Fibroblast of upper back skin (primary cell): ENCODE results near the gene RADIL.
"Not testable (repeated sequence)": the region's sequence is repeated elsewhere in the genome, so short reads cannot be mapped to it uniquely, and the experiment has no call there.

Source experiments
- DNase-seq: peaks from one replicate; pipeline ENCODE4 v3.0.0-alpha.2; 2013

The RADIL gene

DNA sequence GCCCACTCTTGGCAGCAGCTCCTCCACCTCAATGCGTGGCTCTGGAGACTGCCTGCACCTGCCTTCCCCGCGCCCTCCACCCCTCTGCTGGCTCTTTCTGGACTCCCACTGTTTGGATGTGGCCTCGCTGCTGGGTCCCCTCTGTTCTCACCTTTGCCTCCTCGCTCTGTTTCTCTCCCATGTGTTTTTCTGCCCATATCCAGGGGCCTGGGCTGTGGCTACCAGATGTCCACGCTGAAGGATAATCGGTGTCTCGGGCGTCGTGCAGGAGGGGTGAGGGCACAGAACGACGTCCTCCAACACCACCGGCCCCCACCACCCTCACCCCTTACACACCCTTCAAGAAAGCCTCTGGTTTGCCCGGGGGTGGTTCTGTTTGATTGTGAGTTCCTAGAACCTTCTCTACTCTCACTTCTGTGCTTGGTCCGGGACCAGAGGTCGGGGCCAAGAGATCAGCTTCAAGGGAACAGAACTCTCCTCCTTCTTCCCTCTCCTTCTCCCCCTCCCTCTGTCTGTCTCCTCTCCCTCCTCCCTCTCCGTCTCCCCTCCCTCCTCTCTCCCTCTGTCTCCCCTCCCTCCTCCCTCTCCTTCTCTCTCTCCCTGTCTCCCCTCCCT lies 76.4 kb downstream of the RADIL start:
- DNase-seq = no peak

DNA sequence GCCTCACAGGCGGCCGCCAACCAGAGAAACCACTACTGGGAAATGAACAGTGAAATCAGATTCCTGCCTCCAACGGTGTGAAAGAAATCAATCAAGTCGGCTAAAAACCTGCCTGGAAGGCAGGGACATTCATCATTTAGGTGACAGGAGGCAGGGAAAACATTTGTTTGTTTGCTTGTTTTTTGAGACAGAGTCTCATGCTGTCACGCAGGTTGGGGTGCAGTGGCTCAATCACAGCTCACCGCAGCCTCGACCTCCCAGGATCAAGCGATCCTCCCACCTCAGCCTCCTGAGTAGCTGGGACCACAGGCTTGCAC lies 77.6 kb downstream of the RADIL start:
- DNase-seq = no peak

DNA sequence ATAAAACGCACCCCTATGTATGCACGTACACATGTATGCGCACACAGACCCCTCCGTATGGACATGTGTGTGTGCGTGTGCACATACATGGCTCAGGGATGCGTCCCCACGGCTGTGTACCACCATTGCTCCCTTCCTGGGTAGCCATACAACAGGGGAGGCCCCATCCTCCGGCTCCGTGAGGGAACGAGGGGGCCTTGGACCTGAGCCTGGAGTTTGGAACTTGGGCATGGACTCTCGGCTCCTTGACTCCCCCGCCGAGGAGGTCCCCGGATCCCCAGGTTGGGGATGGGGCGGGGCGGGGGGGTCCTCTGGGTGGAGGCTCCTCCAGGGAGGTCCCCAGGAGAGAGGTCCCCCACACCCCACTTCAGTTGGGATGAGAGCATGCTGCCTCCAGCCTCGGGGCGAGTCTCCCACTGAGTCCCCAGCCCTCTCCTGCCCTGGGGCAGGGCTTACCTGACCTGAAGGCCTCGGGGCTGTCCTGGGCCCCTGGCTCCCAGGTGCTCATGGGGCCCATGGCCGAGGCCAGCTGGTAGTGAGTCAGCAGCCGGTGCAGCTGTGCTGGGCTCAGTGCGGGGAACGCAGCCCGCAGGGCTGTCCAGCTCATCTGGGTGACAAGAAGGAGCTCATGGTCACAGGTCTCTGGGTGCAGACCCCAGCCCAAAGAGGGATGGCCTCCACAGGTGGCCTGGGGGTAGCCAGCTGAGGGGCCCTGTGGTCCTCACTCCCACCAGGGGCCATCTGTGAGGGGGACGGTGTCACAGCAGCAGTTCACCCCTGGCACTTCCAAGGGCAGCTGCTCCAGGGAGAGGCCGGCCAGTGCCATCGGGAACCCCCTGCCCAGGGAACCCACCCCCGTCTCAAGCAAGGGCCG lies 78.2 kb downstream of the RADIL start:
- DNase-seq = no peak

DNA sequence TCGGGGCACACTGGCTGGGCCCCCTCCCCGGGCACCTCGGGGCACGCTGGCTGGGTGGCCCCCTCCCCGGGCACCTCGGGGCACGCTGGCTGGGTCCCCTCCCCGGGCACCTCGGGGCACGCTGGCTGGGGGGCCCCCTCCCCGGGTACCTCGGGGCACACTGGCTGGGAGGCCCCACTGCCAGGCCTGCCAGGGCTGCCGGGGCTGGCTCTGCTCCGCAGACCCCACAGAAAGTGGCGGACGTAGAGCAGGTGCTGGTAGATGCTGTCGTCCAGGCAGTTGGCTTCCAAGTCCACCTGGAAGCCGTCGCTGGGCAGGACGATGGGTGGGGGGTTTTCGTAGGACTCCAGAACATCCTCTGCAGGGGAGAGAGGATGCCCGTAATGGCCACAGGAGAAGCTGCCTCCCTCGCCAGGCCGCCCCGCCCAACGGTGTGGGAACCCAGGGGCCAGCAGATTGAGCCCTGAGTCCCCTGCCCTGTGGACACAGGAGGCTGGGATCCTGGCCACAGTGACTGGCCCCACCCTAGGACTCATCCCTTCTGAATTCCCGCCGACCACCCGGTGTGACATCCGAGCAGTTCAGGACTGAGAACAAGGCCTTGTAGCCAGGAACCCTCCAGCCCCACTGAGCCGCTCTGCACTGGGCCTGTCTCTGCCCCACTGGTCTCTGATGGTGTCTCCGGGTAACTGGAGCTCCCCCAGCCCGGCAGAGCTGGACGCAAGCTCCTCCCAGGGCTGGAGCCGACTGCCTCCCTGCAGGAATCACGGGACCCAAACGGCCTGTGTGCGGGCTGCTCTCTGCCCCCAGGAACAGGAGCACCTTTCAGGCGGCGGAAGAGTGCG lies 79.9 kb downstream of the RADIL start:
- no peak for DNase-seq

DNA sequence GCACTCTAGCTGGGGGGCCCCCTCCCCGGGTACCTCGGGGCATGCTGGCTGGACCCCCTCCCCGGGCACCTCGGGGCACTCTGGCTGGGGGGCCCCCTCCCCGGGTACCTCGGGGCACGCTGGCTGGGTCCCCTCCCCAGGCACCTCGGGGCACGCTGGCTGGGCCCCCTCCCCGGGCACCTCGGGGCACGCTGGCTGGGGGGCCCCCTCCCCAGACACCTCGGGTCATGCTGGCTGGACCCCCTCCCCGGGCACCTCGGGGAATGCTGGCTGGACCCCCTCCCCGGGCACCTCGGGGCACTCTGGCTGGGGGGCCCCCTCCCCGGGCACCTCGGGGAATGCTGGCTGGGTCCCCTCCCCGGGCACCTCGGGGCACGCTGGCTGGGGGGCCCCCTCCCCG lies 80.9 kb downstream of the RADIL start:
- not testable (repeated sequence) for DNase-seq

DNA sequence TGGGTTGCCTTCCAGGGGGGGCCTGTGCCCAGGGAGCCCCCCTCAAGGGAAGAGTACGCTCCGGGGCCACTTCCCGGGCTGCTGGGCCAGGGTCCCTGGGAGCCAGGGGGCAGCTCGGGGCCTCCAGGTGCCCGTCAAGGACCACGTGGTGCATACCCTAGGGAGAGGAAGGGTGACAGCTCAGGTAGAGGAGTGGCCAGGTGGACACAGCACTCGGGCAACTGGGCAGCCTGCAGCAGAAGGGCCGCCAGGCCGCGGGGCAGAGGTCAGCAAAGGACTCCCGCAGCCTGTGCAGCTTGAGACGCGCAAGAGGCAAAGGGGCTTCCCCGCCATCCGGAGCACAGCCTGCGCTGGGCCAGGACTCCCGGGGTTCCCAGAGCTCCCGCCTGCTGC lies 81.7 kb downstream of the RADIL start:
- DNase-seq = no peak

DNA sequence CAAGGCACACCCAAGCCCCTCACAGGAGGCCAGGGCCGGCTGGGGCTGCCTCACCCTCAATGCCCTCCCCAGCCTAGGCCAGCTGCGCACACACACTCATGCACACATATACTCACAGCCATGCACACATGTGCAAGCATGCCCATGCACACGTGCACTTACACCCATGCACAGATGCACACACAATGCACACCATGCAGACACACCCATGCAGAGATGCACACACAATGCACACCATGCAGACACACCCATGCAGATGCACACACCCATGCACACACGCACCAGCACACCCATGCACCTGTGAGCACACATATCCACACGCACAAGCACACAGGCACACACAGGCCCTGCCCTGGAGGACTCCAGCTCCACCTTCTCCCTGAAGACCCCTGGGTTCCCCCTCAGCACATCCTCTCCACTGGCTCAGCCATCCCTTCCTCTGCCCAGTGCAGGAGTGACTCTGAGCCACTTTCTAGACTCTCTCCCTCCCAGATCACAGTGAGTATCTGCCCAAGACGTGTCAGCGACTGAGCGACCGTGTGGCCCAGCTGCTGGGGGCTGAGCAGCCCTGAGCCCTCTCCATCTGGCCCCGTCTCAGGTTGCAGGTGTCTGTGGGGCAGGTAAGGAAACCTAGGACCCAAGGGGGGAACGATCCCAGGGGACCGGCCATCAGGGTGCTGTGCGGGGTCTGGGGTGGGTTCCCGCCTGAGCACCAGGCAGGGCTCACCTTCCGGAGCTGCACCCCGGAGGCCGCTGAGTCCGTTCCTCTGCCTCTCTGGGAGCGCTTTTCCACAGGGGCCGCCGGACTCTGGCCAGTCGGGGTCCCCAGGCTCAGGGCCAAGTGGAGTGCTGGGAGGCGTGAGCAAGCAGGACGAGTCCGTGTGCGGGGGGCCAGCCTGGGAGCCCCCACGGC lies 82.3 kb downstream of the RADIL start:
- no peak for DNase-seq

DNA sequence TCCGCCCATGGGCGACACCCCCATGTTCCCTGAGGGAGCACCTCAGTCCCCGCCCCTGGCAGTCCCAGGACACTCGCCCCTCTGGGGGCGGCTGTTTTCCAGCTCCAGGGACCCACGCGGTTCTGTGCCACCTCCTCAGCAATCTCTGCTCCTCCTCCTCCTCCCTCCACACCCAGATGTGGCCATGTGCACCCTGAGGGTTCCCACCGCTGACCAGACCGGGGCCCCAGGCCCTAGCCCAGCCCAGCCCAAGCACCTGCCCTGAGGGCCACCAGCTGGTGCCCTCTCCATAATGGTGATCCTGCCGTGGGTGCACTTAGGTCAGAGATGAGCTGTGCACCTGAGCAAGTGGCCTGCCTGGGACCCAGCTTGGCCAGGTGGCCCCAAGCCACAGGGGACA lies 83.0 kb downstream of the RADIL start:
- no peak for DNase-seq

DNA sequence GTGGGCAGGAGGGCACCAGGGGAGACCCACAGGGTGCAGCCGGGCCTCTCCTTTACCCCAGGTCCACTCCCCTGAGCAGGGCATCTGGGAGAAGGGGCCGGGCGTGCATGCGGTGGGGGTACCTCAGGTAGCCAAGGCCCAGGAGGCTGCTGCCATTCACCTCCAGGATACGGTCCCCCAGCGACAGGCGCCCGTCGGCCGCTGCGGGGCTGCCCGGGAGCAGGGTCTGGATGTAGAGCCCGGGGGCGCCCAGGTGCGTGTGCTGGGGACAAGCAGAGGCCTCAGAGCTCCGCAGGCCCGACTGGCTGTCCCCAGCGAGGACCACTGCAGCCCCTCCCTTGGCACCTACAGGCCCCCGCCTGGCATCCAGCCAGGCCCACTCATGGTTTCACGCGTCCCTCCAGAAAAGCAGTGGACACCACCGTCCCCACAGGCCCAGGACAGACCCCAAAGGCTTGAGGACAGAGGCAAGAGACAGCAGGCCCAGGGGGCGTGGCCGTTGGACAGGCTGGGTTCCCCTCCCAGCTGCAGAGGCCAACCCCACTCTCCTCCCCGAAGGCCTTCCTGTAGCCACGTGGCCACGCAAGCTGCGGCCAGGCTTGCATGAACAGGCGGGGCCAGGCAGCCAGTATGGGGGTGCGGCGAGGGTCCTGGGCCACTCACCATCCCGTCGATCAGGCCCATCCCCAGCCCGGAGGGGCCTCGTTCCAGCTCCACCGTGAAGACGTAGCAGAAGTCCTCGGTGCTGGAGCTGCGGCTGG lies 83.8 kb downstream of the RADIL start:
- no peak for DNase-seq

DNA sequence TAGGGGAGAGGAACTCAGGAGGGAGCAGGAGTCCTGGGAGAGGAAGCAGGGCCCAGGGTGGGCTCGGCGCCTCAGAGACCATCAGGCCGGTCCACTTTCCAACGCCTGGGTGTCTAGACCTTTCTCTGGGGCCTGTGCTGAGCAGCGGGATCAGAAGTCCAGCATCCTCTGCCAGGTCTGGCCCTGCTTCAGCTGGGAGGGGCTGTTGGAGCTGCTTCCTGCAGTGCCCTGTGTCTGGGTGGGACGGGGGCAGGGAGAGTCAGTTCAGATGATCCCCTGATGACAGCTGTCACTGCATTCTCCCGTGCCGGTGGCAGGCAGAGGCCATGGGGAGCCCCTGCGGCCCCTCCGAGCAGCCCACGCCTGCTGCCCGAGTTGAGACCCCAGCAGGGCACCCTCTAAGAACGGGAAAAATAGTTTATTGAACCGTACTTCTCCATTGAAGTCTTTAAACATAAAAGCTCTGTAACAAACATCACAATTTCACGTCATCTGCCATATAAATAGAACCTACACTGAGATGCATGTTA lies 84.7 kb downstream of the RADIL start:
- no peak for DNase-seq

DNA sequence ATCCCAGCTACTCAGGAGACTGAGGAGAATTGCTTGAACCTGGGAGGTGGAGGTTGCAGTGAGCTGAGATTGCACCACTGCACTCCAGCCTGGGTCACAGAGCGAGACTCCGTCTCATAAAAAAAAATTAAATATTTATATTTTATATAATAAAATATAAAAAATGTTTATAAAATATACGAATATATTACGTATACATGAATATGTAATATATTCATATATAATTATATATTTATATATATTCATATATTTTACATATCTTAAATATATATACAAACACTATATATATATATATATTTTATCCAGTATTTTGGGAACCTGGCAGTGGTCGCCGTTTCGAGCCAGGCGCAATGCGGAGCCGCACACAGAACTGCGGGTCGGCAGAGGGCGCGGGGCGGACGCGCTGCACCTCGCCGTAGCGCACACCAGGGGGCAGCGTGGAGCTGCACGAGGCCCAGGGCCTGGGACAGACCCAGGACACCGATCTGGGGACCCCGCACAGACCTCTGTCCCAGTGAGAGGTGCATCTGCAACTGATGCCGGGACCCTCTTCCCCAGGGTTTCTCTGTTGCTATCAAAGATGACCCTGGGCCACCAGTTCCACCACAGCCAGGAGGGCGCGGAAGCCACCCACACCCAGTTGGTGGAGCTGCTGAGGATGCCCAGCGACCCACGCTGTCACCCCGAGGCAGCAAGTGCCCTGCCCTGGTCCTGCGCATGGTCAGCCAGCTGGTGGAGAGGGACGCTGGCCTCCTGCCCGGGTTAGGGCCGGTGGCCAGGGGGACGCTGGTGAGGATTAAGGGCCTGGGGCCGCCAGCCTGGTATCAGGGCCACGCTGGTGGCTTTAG lies 85.4 kb downstream of the RADIL start:
- no peak for DNase-seq

DNA sequence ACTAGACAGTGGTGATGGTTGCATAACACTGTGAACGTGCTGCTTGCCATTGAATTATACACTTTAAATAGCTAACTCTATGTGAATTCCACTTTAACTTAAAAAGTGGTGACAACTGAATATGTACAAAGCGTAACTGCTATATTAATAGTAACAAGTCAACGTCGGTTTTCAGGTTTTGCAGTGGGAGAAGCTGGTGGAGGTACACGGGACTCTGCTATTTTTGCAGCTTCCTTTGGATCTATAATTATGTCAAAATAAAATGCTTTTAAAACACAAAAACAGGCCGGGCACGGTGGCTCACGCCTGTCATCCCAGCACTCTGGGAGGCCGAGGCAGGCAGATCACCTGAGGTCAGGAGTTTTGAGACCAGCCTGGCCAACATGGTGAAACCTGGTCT lies 87.1 kb downstream of the RADIL start:
- no peak for DNase-seq

DNA sequence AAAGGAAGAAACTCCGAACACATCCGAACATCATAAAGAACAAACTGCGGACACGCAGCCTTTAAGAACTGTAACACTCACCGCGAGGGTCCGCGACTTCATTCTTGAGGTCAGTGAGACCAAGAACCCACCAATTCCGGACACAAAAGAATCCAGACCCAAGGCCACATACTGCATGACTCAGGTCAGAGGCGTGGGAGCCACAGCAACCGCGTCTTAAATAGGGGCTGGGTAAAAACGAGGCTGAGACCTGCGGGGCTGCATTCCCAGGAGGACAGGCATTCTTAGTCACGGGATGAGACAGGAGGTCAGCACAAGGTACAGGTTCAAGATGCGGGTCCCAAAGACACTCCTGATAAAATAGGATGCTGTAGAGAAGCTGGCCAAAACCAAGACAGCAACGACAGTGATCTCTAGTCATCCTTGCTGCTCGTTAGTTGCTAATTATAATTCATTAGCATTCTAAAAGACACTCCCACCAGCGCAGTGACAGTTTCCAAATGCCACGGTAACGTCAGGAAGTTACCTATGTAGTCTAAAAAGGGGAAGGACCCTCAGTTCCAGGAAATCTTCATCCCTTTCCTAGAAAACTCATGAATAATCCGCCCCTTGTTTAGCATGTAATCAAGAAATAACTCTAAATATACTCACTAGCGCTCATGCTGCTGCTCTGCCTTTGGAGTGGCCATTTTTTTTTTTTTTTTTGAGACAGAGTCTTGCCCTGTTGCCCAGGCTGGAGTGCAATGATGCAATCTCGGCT lies 88.7 kb downstream of the RADIL start:
- DNase-seq = peak; percentile 26

DNA sequence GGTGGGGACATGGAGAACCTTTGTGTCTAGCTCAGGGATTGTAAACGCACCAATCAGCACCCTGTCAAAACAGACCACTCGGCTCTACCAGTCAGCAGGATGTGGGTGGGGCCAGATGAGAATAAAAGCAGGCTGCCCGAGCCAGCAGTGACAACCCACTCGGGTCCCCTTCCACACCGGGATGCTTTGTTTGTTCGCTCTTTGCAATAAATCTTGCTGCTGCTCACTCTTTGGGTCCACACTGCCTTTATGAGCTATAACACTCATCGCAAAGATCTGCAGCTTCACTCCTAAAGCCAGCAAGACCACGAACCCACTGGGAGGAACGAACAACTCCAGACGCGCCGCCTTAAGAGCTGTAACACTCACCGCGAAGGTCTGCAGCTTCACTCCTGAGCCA lies 89.3 kb downstream of the RADIL start:
- not testable (repeated sequence) for DNase-seq

DNA sequence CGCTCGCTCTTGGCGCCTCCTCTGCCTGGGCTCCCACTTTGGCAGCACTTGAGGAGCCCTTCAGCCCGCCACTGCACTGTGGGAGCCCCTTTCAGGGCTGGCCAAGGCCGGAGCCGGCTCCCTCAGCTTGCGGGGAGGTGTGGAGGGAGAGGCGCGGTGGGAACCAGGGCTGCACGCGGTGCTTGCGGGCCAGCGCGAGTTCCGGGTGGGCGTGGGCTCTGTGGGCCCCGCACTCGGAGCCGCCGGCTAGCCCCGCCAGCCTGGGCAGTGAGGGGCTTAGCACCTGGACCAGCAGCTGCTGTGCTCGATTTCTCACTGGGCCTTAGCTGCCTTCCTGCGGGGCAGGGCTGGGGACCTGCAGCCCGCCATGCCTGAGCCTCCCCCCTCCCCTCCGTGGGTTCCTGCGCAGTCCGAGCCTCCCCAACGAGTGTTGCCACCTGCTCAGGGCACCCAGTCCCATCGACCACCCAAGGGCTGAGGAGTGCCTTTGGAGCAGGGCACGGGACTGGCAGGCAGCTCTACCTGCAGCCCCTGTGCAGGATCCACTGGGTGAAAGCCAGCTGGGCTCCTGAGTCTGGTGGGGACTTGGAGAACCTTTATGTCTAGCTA lies 90.0 kb downstream of the RADIL start:
- DNase-seq = not testable (repeated sequence)

DNA sequence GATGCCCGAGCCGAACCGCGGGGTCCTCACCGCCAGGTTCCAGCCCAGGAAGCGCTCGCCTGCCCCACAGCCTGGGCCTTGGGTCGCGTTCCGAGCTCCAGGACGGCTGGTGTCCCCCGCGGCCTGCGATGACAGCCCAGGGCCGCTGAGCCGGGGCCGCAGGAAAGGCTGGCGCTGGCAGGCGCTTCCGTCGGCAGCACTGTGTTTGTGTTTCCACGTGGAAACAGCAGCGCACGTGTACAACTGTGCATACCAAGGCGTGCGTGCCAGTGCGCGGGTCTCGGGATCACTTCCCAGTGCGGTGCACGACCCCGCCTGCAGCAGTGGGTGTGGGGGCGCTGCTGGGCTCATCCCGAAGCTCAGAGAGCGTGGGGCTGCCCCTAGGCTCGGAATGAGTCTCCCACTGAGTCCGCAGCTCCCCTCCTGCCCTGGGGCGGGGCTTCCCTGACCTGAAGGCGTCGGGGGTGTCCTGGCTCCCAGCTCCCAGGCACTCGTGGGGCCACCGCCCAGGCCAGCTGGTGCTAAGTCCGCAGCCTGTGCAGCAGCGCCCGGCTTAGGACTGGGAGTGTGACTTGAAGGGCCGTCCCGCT lies 90.9 kb downstream of the RADIL start:
- DNase-seq = peak; percentile 7

DNA sequence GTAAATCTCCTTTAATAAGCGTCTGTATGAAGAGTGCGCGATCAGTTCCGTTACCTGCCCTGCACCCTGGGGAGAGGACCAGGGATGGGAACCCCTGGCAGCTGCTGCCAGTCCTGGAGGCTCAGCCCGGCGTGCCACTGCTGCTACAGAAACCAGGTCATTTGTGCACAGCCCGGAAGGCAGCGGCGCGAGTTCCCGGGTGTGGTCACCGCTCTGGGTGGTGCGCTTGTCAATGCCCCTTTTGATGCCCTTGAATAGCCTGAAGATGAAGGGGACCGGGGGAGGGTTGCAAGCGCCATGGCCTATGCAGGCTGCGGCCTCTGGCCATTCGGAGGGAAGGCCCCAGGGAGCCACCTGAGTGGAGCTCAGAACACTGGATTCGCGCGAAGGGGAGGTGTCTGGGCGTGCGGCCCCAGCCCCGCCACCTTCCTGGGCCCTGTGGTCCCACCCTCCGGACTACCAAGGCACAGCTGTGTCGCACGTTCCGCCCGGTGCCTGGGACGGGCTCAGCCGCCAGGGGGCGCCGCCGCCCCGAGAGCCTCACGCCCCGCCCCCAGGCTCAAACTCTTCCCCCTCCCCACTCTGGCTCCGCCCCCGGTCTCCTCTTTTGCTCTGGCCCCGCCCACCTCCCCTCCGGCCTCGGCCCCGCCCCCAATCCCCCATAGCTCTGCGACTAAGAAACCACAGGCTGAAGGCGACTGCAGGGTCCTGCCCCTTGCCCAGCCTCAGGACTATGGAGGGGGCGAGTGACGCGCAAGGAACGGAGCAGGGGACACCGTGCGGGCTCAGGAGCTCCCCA lies 91.6 kb downstream of the RADIL start:
- DNase-seq = peak; percentile 65

DNA sequence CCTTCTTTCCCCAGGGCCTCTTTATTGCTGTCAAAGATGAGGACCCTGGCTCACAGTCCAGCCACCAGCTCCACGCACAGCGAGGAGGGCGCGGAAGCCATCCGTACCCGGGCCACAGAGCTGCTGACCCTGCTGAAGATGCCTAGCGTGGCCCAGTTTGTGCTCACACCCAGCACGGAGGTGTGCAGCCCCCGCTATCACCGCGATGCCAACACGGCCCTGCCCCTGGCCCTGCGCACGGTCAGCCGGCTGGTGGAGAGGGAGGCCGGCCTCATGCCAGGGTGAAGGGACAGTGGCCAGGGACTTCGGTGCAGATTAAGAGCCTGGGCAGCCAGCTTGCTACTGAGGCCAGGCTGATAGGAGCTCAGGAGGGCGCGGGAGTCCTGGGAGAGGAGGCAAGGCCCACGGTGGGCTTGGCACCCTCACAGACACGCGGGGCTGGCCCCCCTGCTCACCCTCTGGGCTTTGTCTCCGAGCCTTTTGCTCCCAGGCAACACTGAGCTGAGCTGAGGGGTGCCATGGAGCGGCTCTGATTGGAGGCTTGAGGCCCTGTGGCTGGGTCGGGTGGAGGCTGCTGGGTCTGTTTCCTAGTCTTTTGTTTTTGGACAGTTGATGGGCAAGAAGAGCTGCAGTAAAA lies 92.3 kb downstream of the RADIL start:
- DNase-seq = no peak
